ENCODE data around the gene IFT20. TPM values are rescaled to one million over a fixed set of nuclear protein-coding genes. Genes with fewer than 3 reads are reported as not detected.

Gene IFT20
- total and polyA plus RNA-seq, 2 of the 13 experiments (the other 11 are each of a cell fraction or from before 2014, with no cell fraction given), result 28.0 to 37.8 TPM

GRCh38 chr17:28318759-28319597 is 16.3 kb downstream of the IFT20 start, which contains the start of gene TMEM97 (continued):
- TF ChIP-seq IKZF5 (CRISPR knock-in tag; IDR thresholded peaks at IDR 0.05), result no peak
- peak; percentile 82 for TF ChIP-seq TMF1 (CRISPR knock-in tag; IDR thresholded peaks at IDR 0.05; ENCODE audit: low read depth)
- TF ChIP-seq ZFY (CRISPR knock-in tag; IDR thresholded peaks at IDR 0.05), result peak; percentile 90
- TF ChIP-seq ZNF720 (CRISPR knock-in tag; IDR thresholded peaks at IDR 0.05), result no peak
- TF ChIP-seq PHF8 (CRISPR knock-in tag; IDR thresholded peaks at IDR 0.05), result peak; percentile 79
- peak; percentile 75; the same call in 1 of the 2 replicates for TF ChIP-seq MLXIP (CRISPR knock-in tag; IDR thresholded peaks at IDR 0.05; ENCODE audit: borderline replicate concordance)
- TF ChIP-seq ZNF124 (CRISPR knock-in tag; IDR thresholded peaks at IDR 0.05), result no peak
- no peak for TF ChIP-seq NR2F6 (IDR thresholded peaks at IDR 0.05)
- no peak for TF ChIP-seq NR2F6 (CRISPR knock-in tag; IDR thresholded peaks at IDR 0.05)
- no peak for TF ChIP-seq HNRNPK (IDR thresholded peaks at IDR 0.05; ENCODE audit: low read depth, low read length, poor library complexity, severe bottlenecking)
- TF ChIP-seq DDIT3 (CRISPR knock-in tag; IDR thresholded peaks at IDR 0.05), result no peak
- TF ChIP-seq ZNF850 (CRISPR knock-in tag; conservative IDR thresholded peaks at IDR 0.05), result no peak
- no peak for TF ChIP-seq AGO1 (IDR thresholded peaks at IDR 0.05; ENCODE audit: low read depth, low read length, poor library complexity, severe bottlenecking)
- peak; percentile 28; the same call in 1 of the 2 replicates for TF ChIP-seq FOXC1 (CRISPR knock-in tag; IDR thresholded peaks at IDR 0.05; ENCODE audit: borderline replicate concordance)
- TF ChIP-seq CBX1 (IDR thresholded peaks at IDR 0.05; ENCODE audit: low read depth), result peak; percentile 13
- TF ChIP-seq CCAR2 (optimal IDR thresholded peaks at IDR 0.05; ENCODE audit: low read depth, low read length), result no peak
- TF ChIP-seq SP5 (CRISPR knock-in tag; IDR thresholded peaks at IDR 0.05; ENCODE audit: borderline replicate concordance, low read depth), result no peak

All from HepG2 (cell line).